Measurements from ENCODE around the gene HOXB3.
A peak's percentile ranks its signal among the peaks of the same experiment; 100 is the strongest.

The HOXB3 gene

GRCh38 chr17:48588528-48588927 lies 1.5 kb downstream of the HOXB3 start:
- DNase-seq = no peak

- DNase-seq = no peak
Observed at GRCh38 chr17:48588074-48588415, 2.0 kb downstream of the HOXB3 start.

GRCh38 chr17:48587276-48588073 lies 2.6 kb downstream of the HOXB3 start:
- no peak for DNase-seq

- no peak for DNase-seq
Observed at GRCh38 chr17:48586355-48587258, 3.4 kb downstream of the HOXB3 start.

- DNase-seq = no peak
Observed at GRCh38 chr17:48584223-48584741, 5.8 kb downstream of the HOXB3 start.

GRCh38 chr17:48583708-48584222 lies 6.3 kb downstream of the HOXB3 start:
- no peak for DNase-seq

GRCh38 chr17:48582750-48583069 lies 7.3 kb downstream of the HOXB3 start:
- no peak for DNase-seq

- no peak for DNase-seq
Observed at GRCh38 chr17:48579760-48580554, 10.1 kb downstream of the HOXB3 start.

GRCh38 chr17:48579471-48579759 lies 10.6 kb downstream of the HOXB3 start:
- DNase-seq = no peak

- no peak for DNase-seq
Observed at GRCh38 chr17:48578616-48579470, 11.2 kb downstream of the HOXB3 start.

GRCh38 chr17:48577946-48578615 lies 12.0 kb downstream of the HOXB3 start, which contains the start of gene HOXB4:
Gene HOXB4, minus strand, starts transcription at chr17:48578350. Its CDS starts 31 bp downstream, at chr17:48578319.
- DNase-seq = peak in 2 of 56 donors; percentile 3 to 34

GRCh38 chr17:48577330-48577945 lies 12.6 kb downstream of the HOXB3 start:
- DNase-seq = no peak

- no peak for DNase-seq
Observed at GRCh38 chr17:48576479-48577309, 13.3 kb downstream of the HOXB3 start.

- no peak for DNase-seq
Observed at GRCh38 chr17:48575673-48576478, 14.2 kb downstream of the HOXB3 start.

GRCh38 chr17:48575066-48575582 lies 14.9 kb downstream of the HOXB3 start:
- no peak for DNase-seq

GRCh38 chr17:48574505-48575065 lies 15.5 kb downstream of the HOXB3 start:
- DNase-seq = no peak

- no peak for DNase-seq
Observed at GRCh38 chr17:48571826-48572417, 18.1 kb downstream of the HOXB3 start.

All from amygdala (tissue), 56 donors.